ENCODE data around the gene MICAL3.

Gene MICAL3

GRCh38 chr22:18050065-18050464 is 25.7 kb upstream of the MICAL3 start:
- ATAC-seq: no peak
- TF ChIP-seq CSDC2 (CRISPR knock-in tag; IDR thresholded peaks at IDR 0.05): no peak
- TF ChIP-seq ZFP3 (CRISPR knock-in tag; IDR thresholded peaks at IDR 0.05): no peak
- TF ChIP-seq, protein P1, sequence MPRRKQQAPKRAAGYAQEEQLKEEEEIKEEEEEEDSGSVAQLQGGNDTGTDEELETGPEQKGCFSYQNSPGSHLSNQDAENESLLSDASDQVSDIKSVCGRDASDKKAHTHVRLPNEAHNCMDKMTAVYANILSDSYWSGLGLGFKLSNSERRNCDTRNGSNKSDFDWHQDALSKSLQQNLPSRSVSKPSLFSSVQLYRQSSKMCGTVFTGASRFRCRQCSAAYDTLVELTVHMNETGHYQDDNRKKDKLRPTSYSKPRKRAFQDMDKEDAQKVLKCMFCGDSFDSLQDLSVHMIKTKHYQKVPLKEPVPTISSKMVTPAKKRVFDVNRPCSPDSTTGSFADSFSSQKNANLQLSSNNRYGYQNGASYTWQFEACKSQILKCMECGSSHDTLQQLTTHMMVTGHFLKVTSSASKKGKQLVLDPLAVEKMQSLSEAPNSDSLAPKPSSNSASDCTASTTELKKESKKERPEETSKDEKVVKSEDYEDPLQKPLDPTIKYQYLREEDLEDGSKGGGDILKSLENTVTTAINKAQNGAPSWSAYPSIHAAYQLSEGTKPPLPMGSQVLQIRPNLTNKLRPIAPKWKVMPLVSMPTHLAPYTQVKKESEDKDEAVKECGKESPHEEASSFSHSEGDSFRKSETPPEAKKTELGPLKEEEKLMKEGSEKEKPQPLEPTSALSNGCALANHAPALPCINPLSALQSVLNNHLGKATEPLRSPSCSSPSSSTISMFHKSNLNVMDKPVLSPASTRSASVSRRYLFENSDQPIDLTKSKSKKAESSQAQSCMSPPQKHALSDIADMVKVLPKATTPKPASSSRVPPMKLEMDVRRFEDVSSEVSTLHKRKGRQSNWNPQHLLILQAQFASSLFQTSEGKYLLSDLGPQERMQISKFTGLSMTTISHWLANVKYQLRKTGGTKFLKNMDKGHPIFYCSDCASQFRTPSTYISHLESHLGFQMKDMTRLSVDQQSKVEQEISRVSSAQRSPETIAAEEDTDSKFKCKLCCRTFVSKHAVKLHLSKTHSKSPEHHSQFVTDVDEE (CRISPR knock-in tag; IDR thresholded peaks at IDR 0.05): no peak
- TF ChIP-seq PATZ1 (CRISPR knock-in tag; IDR thresholded peaks at IDR 0.05; ENCODE audit: borderline replicate concordance): no peak
- TF ChIP-seq ZNF70 (CRISPR knock-in tag; IDR thresholded peaks at IDR 0.05): no peak
- TF ChIP-seq TCF4 (CRISPR knock-in tag; IDR thresholded peaks at IDR 0.05; ENCODE audit: borderline replicate concordance): no peak
- TF ChIP-seq GLIS3 (CRISPR knock-in tag; IDR thresholded peaks at IDR 0.05): no peak
- no peak for TF ChIP-seq ZNF8 (CRISPR knock-in tag; IDR thresholded peaks at IDR 0.05)
- TF ChIP-seq PPARA (CRISPR knock-in tag; IDR thresholded peaks at IDR 0.05; ENCODE audit: borderline replicate concordance): no peak
- TF ChIP-seq, protein P2, sequence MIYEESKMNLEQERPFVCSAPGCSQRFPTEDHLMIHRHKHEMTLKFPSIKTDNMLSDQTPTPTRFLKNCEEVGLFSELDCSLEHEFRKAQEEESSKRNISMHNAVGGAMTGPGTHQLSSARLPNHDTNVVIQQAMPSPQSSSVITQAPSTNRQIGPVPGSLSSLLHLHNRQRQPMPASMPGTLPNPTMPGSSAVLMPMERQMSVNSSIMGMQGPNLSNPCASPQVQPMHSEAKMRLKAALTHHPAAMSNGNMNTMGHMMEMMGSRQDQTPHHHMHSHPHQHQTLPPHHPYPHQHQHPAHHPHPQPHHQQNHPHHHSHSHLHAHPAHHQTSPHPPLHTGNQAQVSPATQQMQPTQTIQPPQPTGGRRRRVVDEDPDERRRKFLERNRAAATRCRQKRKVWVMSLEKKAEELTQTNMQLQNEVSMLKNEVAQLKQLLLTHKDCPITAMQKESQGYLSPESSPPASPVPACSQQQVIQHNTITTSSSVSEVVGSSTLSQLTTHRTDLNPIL (CRISPR knock-in tag; IDR thresholded peaks at IDR 0.05; ENCODE audit: low read depth): no peak
- no peak for TF ChIP-seq TOX (CRISPR knock-in tag; IDR thresholded peaks at IDR 0.05; ENCODE audit: borderline replicate concordance)
- TF ChIP-seq ISL1 (CRISPR knock-in tag; IDR thresholded peaks at IDR 0.05): no peak
- TF ChIP-seq SNAI2 (CRISPR knock-in tag; IDR thresholded peaks at IDR 0.05): no peak

- TF ChIP-seq RARB (CRISPR knock-in tag; IDR thresholded peaks at IDR 0.05) (no peak), OSR1 (CRISPR knock-in tag; IDR thresholded peaks at IDR 0.05) (no peak), ZFP3 (CRISPR knock-in tag; IDR thresholded peaks at IDR 0.05) (no peak), ZC3H10 (CRISPR knock-in tag; IDR thresholded peaks at IDR 0.05) (no peak), BACH2 (CRISPR knock-in tag; IDR thresholded peaks at IDR 0.05; ENCODE audit: borderline replicate concordance) (no peak), ARNTL (CRISPR knock-in tag; IDR thresholded peaks at IDR 0.05; ENCODE audit: borderline replicate concordance, low read depth) (no peak), ISL1 (CRISPR knock-in tag; IDR thresholded peaks at IDR 0.05) (no peak), POU6F1 (CRISPR knock-in tag; IDR thresholded peaks at IDR 0.05; ENCODE audit: borderline replicate concordance, low read depth) (no peak), ZNF565 (CRISPR knock-in tag; conservative IDR thresholded peaks at IDR 0.05; ENCODE audit: low read depth) (no peak)
- TF ChIP-seq, protein P1 (CRISPR knock-in tag; IDR thresholded peaks at IDR 0.05): no peak
- TF ChIP-seq, protein P2 (CRISPR knock-in tag; IDR thresholded peaks at IDR 0.05; ENCODE audit: low read depth): no peak
- ATAC-seq: no peak
Measured at GRCh38 chr22:18048441-18048898, 24.1 kb upstream of the MICAL3 start.
